ENCODE results near the gene MFSD1. TPM values are rescaled to one million over a fixed set of nuclear protein-coding genes. Genes with fewer than 3 reads are reported as not detected.

The MFSD1 gene
- total and polyA plus RNA-seq, 2 of the 4 experiments (the other 2 are of a cell fraction), result 50.4 to 64.2 TPM

DNA sequence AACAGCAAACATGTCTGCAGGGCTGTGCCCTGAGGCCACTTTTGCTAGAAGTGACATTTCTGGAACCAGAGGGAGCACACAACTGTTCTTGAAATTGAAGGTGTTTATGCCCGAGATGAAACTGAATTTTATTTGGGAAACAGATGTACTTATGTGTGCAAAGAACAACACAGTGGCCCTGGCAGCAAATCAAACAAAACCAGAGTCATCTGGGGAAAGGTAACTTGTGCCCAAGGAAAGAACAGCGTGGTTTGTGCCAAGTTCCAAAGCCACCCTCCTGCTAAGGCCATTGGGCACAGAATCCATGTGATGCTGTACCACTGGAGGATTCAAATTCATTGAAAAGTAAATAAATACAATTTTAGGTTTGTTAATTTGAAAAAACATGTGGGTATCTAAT, 38.4 kb upstream of the MFSD1 start:
- Histone ChIP-seq H3K36me3 (ENCODE audit: control insufficient read depth, insufficient read depth, low read length) (no peaks in the 10 kb centered on the region), H3K14ac (replicated peaks; ENCODE audit: low read depth, low read length) (no peak overlapping the region), H3K79me1 (ENCODE audit: low read depth in 1 of 2, low read length in 2 of 2) (no peaks in the 10 kb centered on the region; a peak in 1 of 4 replicates), H3K9me3 (ENCODE audit: control insufficient read depth, insufficient read depth, low read length) (no peaks in the 10 kb centered on the region), H2BK120ac (ENCODE audit: low read depth, low read length) (no peak overlapping the region), H3K27me3 (ENCODE audit: control insufficient read depth, insufficient read depth, low read length) (no peaks in the 10 kb centered on the region), H3K18ac (ENCODE audit: low read depth, low read length) (no peak overlapping the region), H2AFZ (replicated peaks; ENCODE audit: low read length, poor library complexity) (no peak overlapping the region), H3K4ac (ENCODE audit: low read depth, low read length) (no peak overlapping the region), H2AK9ac (replicated peaks; ENCODE audit: low read depth, low read length, poor library complexity) (no peak overlapping the region), H3K4me1 (ENCODE audit: control insufficient read depth, insufficient read depth, low read length) (peaks cover 9% of the 10 kb centered on the region), H3K23ac (ENCODE audit: low read depth, low read length) (no peak overlapping the region), H2BK15ac (ENCODE audit: low read depth, low read length) (no peak overlapping the region), H2AK5ac (ENCODE audit: low read depth, low read length) (no peak overlapping the region), H4K20me1 (ENCODE audit: insufficient read depth, low read length) (no peaks in the 10 kb centered on the region), H4K91ac (ENCODE audit: insufficient read depth, low read depth, low read length) (no peak overlapping the region), H4K5ac (ENCODE audit: low read depth, low read length) (no peak overlapping the region), H3K56ac (ENCODE audit: extremely low read depth, insufficient read depth, low read length) (no peak overlapping the region), H3K4me3 (ENCODE audit: insufficient read depth, low read depth, low read length) (no peak overlapping the region), H2BK5ac (ENCODE audit: low read depth, low read length, poor library complexity, severe bottlenecking) (no peak overlapping the region), H3K27ac (ENCODE audit: insufficient read depth, low read length) (no peak overlapping the region), H3K9me1 (ENCODE audit: insufficient read depth, low read length) (peaks cover under 1% of the 10 kb centered on the region), H3K9ac (ENCODE audit: low read depth, low read length) (no peak overlapping the region), H4K8ac (ENCODE audit: low read depth in 2 of 2, low read length in 2 of 2) (no peak overlapping the region), H3K4me2 (ENCODE audit: low read depth, low read length) (no peak overlapping the region), H2BK20ac (ENCODE audit: low read depth, low read length) (no peak overlapping the region)
- dilution Hi-C loops (cut with HindIII; ENCODE audit: low sequenced_read_pairs, unreplicated experiment), result no loop called here
- no TSS peak for BruUV-seq (replicated peaks)
- POLR2A ChIA-PET (ENCODE audit: unreplicated experiment), result no interaction called here
- CTCF ChIA-PET, result no interaction called here
- in situ Hi-C loops (cut with MboI; ENCODE audit: low sequenced_read_pairs), result no loop called here
- no peak for TF ChIP-seq MAZ (IDR thresholded peaks at IDR 0.05; ENCODE audit: borderline replicate concordance, low read depth, low read length)
- TF ChIP-seq RFX5 (IDR thresholded peaks at IDR 0.05; ENCODE audit: low read depth, low read length), result no peak
- TF ChIP-seq CTCF (conservative IDR thresholded peaks at IDR 0.05; ENCODE audit: low read depth, low read length), result no peak
- TF ChIP-seq SMC3 (IDR thresholded peaks at IDR 0.05; ENCODE audit: low read depth, low read length), result no peak
- TF ChIP-seq FOS (IDR thresholded peaks at IDR 0.05; ENCODE audit: low read depth, low read length), result no peak
- no peak for TF ChIP-seq BHLHE40 (IDR thresholded peaks at IDR 0.05; ENCODE audit: low read depth, low read length)
- no peak for TF ChIP-seq CEBPB (IDR thresholded peaks at IDR 0.05; ENCODE audit: low read depth, low read length)
- intact Hi-C loops (cut with micrococcal nuclease), result no loop called here
- no peak for ATAC-seq (ENCODE audit: low read depth)
- no CpG with 5 or more reads among the region's 2 CpGs for WGBS, 2 experiments (ENCODE audit: extremely low coverage in 2 of 2, insufficient read length in 1 of 2)
- DNase-seq, result no peak

Data from IMR-90 (cell line).